Stimulated activated memory B cell treated with anti-CD40 and anti-IgM and Interleukin-4, amounts not matched to agents 10 μg/mL and 1 μg/mL and 100 μg/mL, for 72 hours (primary cell): Measurements from ENCODE around the gene EPHB2.

Source experiments
- ATAC-seq: fragments of 150-1000 bp; cut with Tn5 transposase; 2 replicates; pipeline ENCODE4 v1.10.0; 2021
- H3K27ac Mint-ChIP-seq: one replicate; pipeline ENCODE4 v1.8.0; 2022; ENCODE audit warnings: mild to moderate bottlenecking, mixed read lengths
- H3K27me3 Mint-ChIP-seq: one replicate; pipeline ENCODE4 v1.8.0; 2022; ENCODE audit warnings: mixed read lengths
- H3K36me3 Mint-ChIP-seq: one replicate; pipeline ENCODE4 v1.8.0; 2022; ENCODE audit warnings: mixed read lengths
- H3K4me1 Mint-ChIP-seq: one replicate; pipeline ENCODE4 v1.8.0; 2022; ENCODE audit warnings: mixed read lengths
- H3K4me3 Mint-ChIP-seq: one replicate; pipeline ENCODE4 v1.8.0; 2022; ENCODE audit warnings: mild to moderate bottlenecking, moderate library complexity, mixed read lengths
- H3K9me3 Mint-ChIP-seq: one replicate; pipeline ENCODE4 v1.8.0; 2022; ENCODE audit warnings: mixed read lengths

EPHB2 gene

GRCh38 chr1:22787636-22788035 is 77.0 kb downstream of the EPHB2 start:
- no peaks in the 10 kb centered on the region for H3K9me3 Mint-ChIP-seq
- ATAC-seq, result no peak
- H3K27ac Mint-ChIP-seq, result no peak overlapping the region
- H3K4me3 Mint-ChIP-seq, result no peak overlapping the region
- peaks cover 10% of the 10 kb centered on the region for H3K27me3 Mint-ChIP-seq
- no peaks in the 10 kb centered on the region for H3K4me1 Mint-ChIP-seq
- H3K36me3 Mint-ChIP-seq, result no peaks in the 10 kb centered on the region

GRCh38 chr1:22788254-22788661 is 77.6 kb downstream of the EPHB2 start:
- no peak overlapping the region for H3K27ac Mint-ChIP-seq
- no peaks in the 10 kb centered on the region for H3K4me1 Mint-ChIP-seq
- H3K27me3 Mint-ChIP-seq, result peaks cover 17% of the 10 kb centered on the region
- H3K4me3 Mint-ChIP-seq, result no peak overlapping the region
- H3K36me3 Mint-ChIP-seq, result no peaks in the 10 kb centered on the region
- H3K9me3 Mint-ChIP-seq, result no peaks in the 10 kb centered on the region
- no peak for ATAC-seq

- no peak for ATAC-seq
Measured at GRCh38 chr1:22789356-22789994, 78.8 kb downstream of the EPHB2 start.

GRCh38 chr1:22790232-22791008 is 79.8 kb downstream of the EPHB2 start:
- no peak overlapping the region for H3K27ac Mint-ChIP-seq
- H3K9me3 Mint-ChIP-seq, result no peaks in the 10 kb centered on the region
- H3K4me1 Mint-ChIP-seq, result no peaks in the 10 kb centered on the region
- ATAC-seq, result no peak
- H3K4me3 Mint-ChIP-seq, result no peak overlapping the region
- H3K36me3 Mint-ChIP-seq, result no peaks in the 10 kb centered on the region
- peaks cover 19% of the 10 kb centered on the region for H3K27me3 Mint-ChIP-seq

More at GRCh38 chr1:22789356-22789994, 78.8 kb downstream of the EPHB2 start:
- no peaks in the 10 kb centered on the region for H3K4me1 Mint-ChIP-seq
- no peak overlapping the region for H3K27ac Mint-ChIP-seq
- no peaks in the 10 kb centered on the region for H3K9me3 Mint-ChIP-seq
- no peaks in the 10 kb centered on the region for H3K36me3 Mint-ChIP-seq
- no peak overlapping the region for H3K4me3 Mint-ChIP-seq
- peaks cover 19% of the 10 kb centered on the region for H3K27me3 Mint-ChIP-seq

- Mint-ChIP-seq H3K27ac (no peak overlapping the region), H3K4me3 (no peak overlapping the region), H3K36me3 (no peaks in the 10 kb centered on the region), H3K4me1 (no peaks in the 10 kb centered on the region), H3K27me3 (peaks cover 19% of the 10 kb centered on the region), H3K9me3 (no peaks in the 10 kb centered on the region)
- ATAC-seq, result no peak
Measured at GRCh38 chr1:22791831-22792347, 81.2 kb downstream of the EPHB2 start.

GRCh38 chr1:22792396-22793160 is 81.9 kb downstream of the EPHB2 start:
- Mint-ChIP-seq H3K36me3 (no peaks in the 10 kb centered on the region), H3K4me1 (no peaks in the 10 kb centered on the region), H3K9me3 (no peaks in the 10 kb centered on the region), H3K27ac (no peak overlapping the region), H3K4me3 (no peak overlapping the region), H3K27me3 (peaks cover 19% of the 10 kb centered on the region)
- ATAC-seq, result no peak

- no peaks in the 10 kb centered on the region for H3K9me3 Mint-ChIP-seq
- H3K4me3 Mint-ChIP-seq, result no peak overlapping the region
- H3K27me3 Mint-ChIP-seq, result peaks cover 19% of the 10 kb centered on the region
- ATAC-seq, result no peak
- no peaks in the 10 kb centered on the region for H3K4me1 Mint-ChIP-seq
- no peak overlapping the region for H3K27ac Mint-ChIP-seq
- no peaks in the 10 kb centered on the region for H3K36me3 Mint-ChIP-seq
Measured at GRCh38 chr1:22793647-22794046, 83.0 kb downstream of the EPHB2 start.

GRCh38 chr1:22794647-22795365 is 84.2 kb downstream of the EPHB2 start:
- Mint-ChIP-seq H3K4me1 (no peaks in the 10 kb centered on the region), H3K9me3 (no peaks in the 10 kb centered on the region), H3K4me3 (no peak overlapping the region), H3K27me3 (peaks cover 19% of the 10 kb centered on the region), H3K36me3 (no peaks in the 10 kb centered on the region), H3K27ac (no peak overlapping the region)
- ATAC-seq, result no peak

- Mint-ChIP-seq H3K27ac (no peak overlapping the region), H3K9me3 (no peaks in the 10 kb centered on the region), H3K36me3 (no peaks in the 10 kb centered on the region), H3K27me3 (peaks cover 19% of the 10 kb centered on the region), H3K4me1 (no peaks in the 10 kb centered on the region), H3K4me3 (no peak overlapping the region)
- no peak for ATAC-seq
Measured at GRCh38 chr1:22795366-22795714, 84.7 kb downstream of the EPHB2 start.

- H3K4me3 Mint-ChIP-seq, result no peak overlapping the region
- H3K9me3 Mint-ChIP-seq, result no peaks in the 10 kb centered on the region
- H3K27ac Mint-ChIP-seq, result no peak overlapping the region
- no peak for ATAC-seq
- peaks cover 15% of the 10 kb centered on the region for H3K27me3 Mint-ChIP-seq
- no peaks in the 10 kb centered on the region for H3K4me1 Mint-ChIP-seq
- no peaks in the 10 kb centered on the region for H3K36me3 Mint-ChIP-seq
Measured at GRCh38 chr1:22796642-22797041, 86.0 kb downstream of the EPHB2 start.

GRCh38 chr1:22798083-22798482 is 87.4 kb downstream of the EPHB2 start:
- no peak overlapping the region for H3K4me3 Mint-ChIP-seq
- peaks cover 21% of the 10 kb centered on the region for H3K27me3 Mint-ChIP-seq
- no peaks in the 10 kb centered on the region for H3K4me1 Mint-ChIP-seq
- H3K27ac Mint-ChIP-seq, result no peak overlapping the region
- no peak for ATAC-seq
- no peaks in the 10 kb centered on the region for H3K9me3 Mint-ChIP-seq
- no peaks in the 10 kb centered on the region for H3K36me3 Mint-ChIP-seq

- Mint-ChIP-seq H3K36me3 (no peaks in the 10 kb centered on the region), H3K4me1 (no peaks in the 10 kb centered on the region), H3K9me3 (no peaks in the 10 kb centered on the region), H3K27me3 (peaks cover 28% of the 10 kb centered on the region), H3K27ac (no peak overlapping the region), H3K4me3 (no peak overlapping the region)
- no peak for ATAC-seq
Measured at GRCh38 chr1:22799971-22800370, 89.3 kb downstream of the EPHB2 start.

- H3K36me3 Mint-ChIP-seq, result no peaks in the 10 kb centered on the region
- no peaks in the 10 kb centered on the region for H3K4me1 Mint-ChIP-seq
- no peak overlapping the region for H3K4me3 Mint-ChIP-seq
- ATAC-seq, result no peak
- H3K9me3 Mint-ChIP-seq, result no peaks in the 10 kb centered on the region
- no peak overlapping the region for H3K27ac Mint-ChIP-seq
- H3K27me3 Mint-ChIP-seq, result peaks cover 35% of the 10 kb centered on the region
Measured at GRCh38 chr1:22800629-22801028, 90.0 kb downstream of the EPHB2 start.

GRCh38 chr1:22801347-22801746 is 90.7 kb downstream of the EPHB2 start:
- no peak overlapping the region for H3K27ac Mint-ChIP-seq
- peaks cover 36% of the 10 kb centered on the region for H3K27me3 Mint-ChIP-seq
- no peak for ATAC-seq
- H3K9me3 Mint-ChIP-seq, result no peaks in the 10 kb centered on the region
- H3K36me3 Mint-ChIP-seq, result no peaks in the 10 kb centered on the region
- H3K4me3 Mint-ChIP-seq, result no peak overlapping the region
- no peaks in the 10 kb centered on the region for H3K4me1 Mint-ChIP-seq

GRCh38 chr1:22801761-22802160 is 91.1 kb downstream of the EPHB2 start:
- Mint-ChIP-seq H3K9me3 (no peaks in the 10 kb centered on the region), H3K36me3 (no peaks in the 10 kb centered on the region), H3K4me1 (no peaks in the 10 kb centered on the region), H3K27me3 (peaks cover 36% of the 10 kb centered on the region), H3K4me3 (no peak overlapping the region), H3K27ac (no peak overlapping the region)
- no peak for ATAC-seq
